ENCODE results near the gene TNFRSF14.

Gene TNFRSF14

GRCh38 chr1:2528966-2529783 is 27.0 kb upstream of the TNFRSF14 start:
- H3K4me1 Mint-ChIP-seq, result peaks cover 41% of the 10 kb centered on the region
- H3K4me3 Mint-ChIP-seq, result peak overlapping the region; percentile 80
- H3K27ac Mint-ChIP-seq, result peak overlapping the region; percentile 37
- no peak for ATAC-seq
- H3K27me3 Mint-ChIP-seq, result peaks cover 21% of the 10 kb centered on the region
- H3K9me3 Mint-ChIP-seq, result no peaks in the 10 kb centered on the region
- no peaks in the 10 kb centered on the region for H3K36me3 Mint-ChIP-seq

- Mint-ChIP-seq H3K27me3 (peaks cover 21% of the 10 kb centered on the region), H3K9me3 (no peaks in the 10 kb centered on the region), H3K36me3 (no peaks in the 10 kb centered on the region), H3K4me3 (peak within 1 kb of the TSS; percentile 80), H3K4me1 (peaks cover 33% of the 10 kb centered on the region), H3K27ac (peak within 1 kb of the TSS; percentile 37)
- no peak for ATAC-seq
These were observed 26.2 kb upstream of the TNFRSF14 start, which contains the start of gene HES5 for GRCh38 chr1:2529784-2530512. TSS of gene HES5 (minus strand) at chr1:2530263. CDS start at chr1:2530164, 99 bp downstream.

GRCh38 chr1:2530513-2531361 is 25.4 kb upstream of the TNFRSF14 start:
- H3K9me3 Mint-ChIP-seq, result no peaks in the 10 kb centered on the region
- peaks cover 27% of the 10 kb centered on the region for H3K4me1 Mint-ChIP-seq
- ATAC-seq, result no peak
- peak overlapping the region; percentile 52 for H3K4me3 Mint-ChIP-seq
- H3K36me3 Mint-ChIP-seq, result no peaks in the 10 kb centered on the region
- H3K27me3 Mint-ChIP-seq, result peaks cover 21% of the 10 kb centered on the region
- H3K27ac Mint-ChIP-seq, result no peak overlapping the region

DNA sequence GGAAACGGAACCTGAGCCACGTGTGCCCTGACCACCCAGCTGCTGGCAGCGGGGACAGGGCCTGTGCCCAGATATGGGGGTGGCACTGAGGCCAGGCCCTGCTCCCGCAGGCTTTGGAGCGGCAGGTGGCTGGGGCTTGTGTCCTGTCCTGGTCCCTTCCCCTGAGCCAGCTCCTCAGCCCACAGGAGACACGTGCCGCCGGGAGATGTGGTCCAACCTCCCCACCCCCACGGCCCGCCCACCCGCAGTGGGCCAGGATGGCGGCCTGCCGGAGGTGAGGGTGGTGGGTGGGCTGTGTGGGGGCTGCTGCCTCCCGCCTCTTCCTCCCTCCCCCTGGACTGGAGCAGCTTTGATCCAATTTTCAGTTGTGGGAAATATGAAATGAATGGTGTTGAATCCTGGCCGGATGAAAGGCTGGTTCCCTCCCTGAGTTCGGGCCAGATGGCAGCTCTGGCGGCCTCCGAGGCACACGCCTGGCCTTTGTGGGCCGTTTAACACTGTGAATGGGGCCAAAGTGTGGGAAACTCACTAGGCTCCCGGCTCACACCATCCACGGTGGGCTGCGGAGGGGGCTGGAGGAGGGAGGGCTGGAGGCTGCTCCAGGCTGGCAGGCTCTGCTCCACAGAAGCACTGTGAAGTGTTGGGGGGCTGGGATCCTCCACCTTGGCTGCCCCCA is 23.5 kb upstream of the TNFRSF14 start:
- Mint-ChIP-seq H3K27me3 (peaks cover 29% of the 10 kb centered on the region), H3K36me3 (no peaks in the 10 kb centered on the region), H3K4me3 (no peak overlapping the region), H3K27ac (no peak overlapping the region), H3K4me1 (peaks cover 16% of the 10 kb centered on the region), H3K9me3 (no peaks in the 10 kb centered on the region)
- no peak for ATAC-seq

- H3K4me3 Mint-ChIP-seq, result no peak overlapping the region
- H3K4me1 Mint-ChIP-seq, result peaks cover 16% of the 10 kb centered on the region
- peaks cover 29% of the 10 kb centered on the region for H3K27me3 Mint-ChIP-seq
- no peaks in the 10 kb centered on the region for H3K36me3 Mint-ChIP-seq
- no peak for ATAC-seq
- no peak overlapping the region for H3K27ac Mint-ChIP-seq
- H3K9me3 Mint-ChIP-seq, result no peaks in the 10 kb centered on the region
These were observed 22.8 kb upstream of the TNFRSF14 start for GRCh38 chr1:2533365-2533764.

DNA sequence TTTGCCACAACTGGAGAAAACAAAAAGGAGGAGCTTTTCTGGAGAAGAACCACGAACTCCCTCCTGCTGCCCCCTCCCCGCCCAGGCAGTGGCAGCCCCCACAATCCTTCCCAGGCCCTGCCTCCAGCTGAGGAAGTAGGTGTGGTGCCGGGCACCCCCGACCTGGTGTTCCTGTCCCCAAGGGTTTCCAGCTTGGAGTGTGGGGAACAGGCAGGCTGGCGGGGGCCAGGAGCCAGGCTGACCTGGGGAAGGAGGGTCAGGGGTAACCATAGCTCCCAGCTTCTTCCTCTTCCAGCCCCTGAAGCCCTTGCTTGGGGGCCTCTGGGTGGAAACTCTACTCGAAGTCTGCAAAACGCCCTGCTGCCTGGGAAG is 21.9 kb upstream of the TNFRSF14 start:
- Mint-ChIP-seq H3K27me3 (peaks cover 29% of the 10 kb centered on the region), H3K9me3 (no peaks in the 10 kb centered on the region), H3K36me3 (no peaks in the 10 kb centered on the region), H3K4me3 (no peak overlapping the region), H3K27ac (no peak overlapping the region), H3K4me1 (peaks cover 6% of the 10 kb centered on the region)
- ATAC-seq, result no peak

GRCh38 chr1:2534687-2535441 is 21.3 kb upstream of the TNFRSF14 start:
- Mint-ChIP-seq H3K9me3 (no peaks in the 10 kb centered on the region), H3K27me3 (peaks cover 29% of the 10 kb centered on the region), H3K4me3 (no peak overlapping the region), H3K36me3 (no peaks in the 10 kb centered on the region), H3K27ac (no peak overlapping the region), H3K4me1 (peaks cover 6% of the 10 kb centered on the region)
- ATAC-seq, result no peak

GRCh38 chr1:2535455-2535854 is 20.7 kb upstream of the TNFRSF14 start:
- ATAC-seq, result no peak
- Mint-ChIP-seq H3K4me1 (peaks cover 6% of the 10 kb centered on the region), H3K4me3 (no peak overlapping the region), H3K27me3 (peaks cover 26% of the 10 kb centered on the region), H3K27ac (no peak overlapping the region), H3K36me3 (no peaks in the 10 kb centered on the region), H3K9me3 (no peaks in the 10 kb centered on the region)

DNA sequence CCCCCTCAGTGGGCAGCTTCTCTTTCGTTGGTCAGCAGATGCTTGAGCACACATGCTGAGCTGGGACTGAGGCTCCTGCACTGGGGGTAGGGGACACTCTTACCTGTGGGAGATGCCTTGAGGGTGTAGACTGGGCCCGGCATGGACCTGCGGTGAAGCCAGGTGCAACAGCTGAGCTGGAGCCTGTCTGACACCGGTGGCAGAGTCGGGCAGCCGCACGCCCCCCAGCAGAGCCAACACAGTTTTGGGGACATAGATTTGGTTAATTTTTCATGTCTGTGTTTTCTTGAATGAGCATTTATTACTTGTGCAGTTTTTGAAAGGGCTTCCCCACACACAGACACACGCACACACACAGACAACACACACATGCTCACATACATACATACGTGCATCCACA is 20.2 kb upstream of the TNFRSF14 start:
- Mint-ChIP-seq H3K27ac (no peak overlapping the region), H3K36me3 (no peaks in the 10 kb centered on the region), H3K9me3 (no peaks in the 10 kb centered on the region), H3K4me3 (no peak overlapping the region), H3K27me3 (peaks cover 24% of the 10 kb centered on the region), H3K4me1 (peaks cover 4% of the 10 kb centered on the region)
- no peak for ATAC-seq

DNA sequence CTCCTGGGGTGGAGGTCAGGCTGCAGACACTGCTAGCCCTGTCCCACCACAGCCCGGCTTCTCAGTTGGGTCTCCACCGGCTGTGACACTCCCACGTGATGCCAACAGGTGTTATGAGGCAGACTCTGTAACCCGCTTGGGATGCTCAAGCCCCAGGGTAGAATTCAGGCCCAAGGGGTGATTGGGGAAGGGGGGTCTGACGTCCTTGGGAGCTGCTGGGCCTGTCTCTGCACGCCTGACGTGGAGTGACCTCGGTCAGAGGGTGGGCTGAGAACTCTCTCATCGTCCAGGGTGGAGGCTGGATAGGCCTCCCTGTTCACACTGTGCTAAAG is 18.4 kb upstream of the TNFRSF14 start:
- Mint-ChIP-seq H3K36me3 (no peaks in the 10 kb centered on the region), H3K27me3 (peaks cover 29% of the 10 kb centered on the region), H3K9me3 (no peaks in the 10 kb centered on the region), H3K27ac (no peak overlapping the region), H3K4me1 (peaks cover 6% of the 10 kb centered on the region), H3K4me3 (no peak overlapping the region)
- ATAC-seq, result no peak

- no peak for ATAC-seq
- Mint-ChIP-seq H3K4me1 (peaks cover 6% of the 10 kb centered on the region), H3K9me3 (no peaks in the 10 kb centered on the region), H3K27ac (no peak overlapping the region), H3K36me3 (no peaks in the 10 kb centered on the region), H3K4me3 (no peak overlapping the region), H3K27me3 (peaks cover 33% of the 10 kb centered on the region)
These were observed 17.8 kb upstream of the TNFRSF14 start for GRCh38 chr1:2538376-2538775.

- no peaks in the 10 kb centered on the region for H3K36me3 Mint-ChIP-seq
- peaks cover 6% of the 10 kb centered on the region for H3K4me1 Mint-ChIP-seq
- peaks cover 33% of the 10 kb centered on the region for H3K27me3 Mint-ChIP-seq
- no peaks in the 10 kb centered on the region for H3K9me3 Mint-ChIP-seq
- no peak overlapping the region for H3K4me3 Mint-ChIP-seq
- no peak for ATAC-seq
- H3K27ac Mint-ChIP-seq, result no peak overlapping the region
These were observed 17.3 kb upstream of the TNFRSF14 start for GRCh38 chr1:2538872-2539271.

DNA sequence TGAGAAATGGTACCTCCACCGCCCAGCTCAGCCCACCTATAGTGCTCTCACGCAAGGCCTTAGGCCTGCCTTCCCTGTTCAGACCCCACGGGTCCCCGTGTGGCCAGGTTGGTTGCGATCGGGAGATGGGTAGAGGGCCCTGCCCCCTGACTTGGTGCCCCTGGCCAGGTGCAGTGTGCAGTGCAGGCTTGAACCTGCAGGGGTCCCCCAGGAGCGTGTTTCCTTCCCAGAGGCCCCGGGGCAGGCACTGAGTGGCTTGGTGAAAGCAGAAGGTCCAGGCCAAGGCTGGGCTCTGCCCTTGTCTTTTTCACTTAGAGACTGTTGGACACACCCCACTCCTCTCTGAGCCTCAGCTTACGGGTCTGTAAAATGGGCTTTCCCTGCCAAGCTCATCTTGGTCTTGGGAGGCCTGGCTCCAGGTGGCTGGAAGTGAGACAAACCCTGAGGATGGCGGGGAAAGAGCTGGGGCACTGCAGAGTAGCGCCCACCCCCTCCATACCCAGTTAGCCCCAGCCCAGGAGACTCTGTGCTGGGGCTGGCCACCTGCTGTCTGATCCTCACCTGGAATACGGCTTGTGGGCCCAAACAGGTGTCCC is 16.8 kb upstream of the TNFRSF14 start:
- no peak for ATAC-seq
- Mint-ChIP-seq H3K9me3 (no peaks in the 10 kb centered on the region), H3K4me3 (no peak overlapping the region), H3K4me1 (peaks cover 8% of the 10 kb centered on the region), H3K27ac (no peak overlapping the region), H3K36me3 (no peaks in the 10 kb centered on the region), H3K27me3 (peaks cover 33% of the 10 kb centered on the region)

Data from stimulated activated memory B cell treated with anti-CD40 and anti-IgM and Interleukin-4, amounts not matched to agents 10 μg/mL and 1 μg/mL and 100 μg/mL, for 72 hours (primary cell).